HG03521 (cell line): ENCODE data around the gene LDB1.

Experiments
- ATAC-seq: cut with Tn5 transposase; IDR thresholded peaks from one replicate; pipeline ENCODE4 v1.9.1; 2021; ENCODE audit warnings: mild to moderate bottlenecking, moderate library complexity; ENCODE audit not compliant: unreplicated experiment

The LDB1 gene

DNA sequence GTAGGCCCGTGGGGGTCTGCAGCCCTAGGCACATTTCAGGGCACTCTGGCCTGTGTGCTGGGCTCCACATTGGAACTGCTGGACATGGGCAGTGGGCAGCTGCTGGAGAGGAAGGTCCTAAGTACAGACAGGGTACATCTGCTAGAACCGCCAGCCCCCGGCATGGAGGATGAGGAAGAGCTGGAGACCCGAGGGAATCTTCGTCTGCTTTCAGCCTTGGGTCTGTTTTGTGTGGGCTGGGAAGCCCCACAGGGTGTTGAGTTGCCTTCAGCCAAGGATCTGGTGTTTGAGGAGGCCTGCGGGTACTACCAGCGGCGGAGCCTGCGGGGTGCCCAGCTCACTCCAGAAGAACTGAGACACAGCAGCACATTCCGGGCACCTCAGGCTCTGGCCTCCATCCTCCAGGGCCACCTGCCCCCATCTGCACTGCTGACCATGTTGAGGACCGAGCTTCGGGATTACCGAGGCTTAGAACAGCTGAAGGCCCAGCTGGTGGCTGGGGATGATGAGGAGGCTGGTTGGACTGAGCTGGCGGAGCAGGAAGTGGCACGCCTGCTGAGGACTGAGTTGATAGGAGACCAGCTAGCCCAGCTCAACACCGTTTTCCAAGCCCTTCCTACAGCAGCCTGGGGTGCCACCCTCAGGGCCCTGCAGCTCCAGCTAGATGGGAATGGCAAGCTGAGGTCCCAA, 53.6 kb downstream of the LDB1 start:
- no peak for ATAC-seq

GRCh38 chr10:102065561-102066398, 54.4 kb downstream of the LDB1 start:
- peak; percentile 21 for ATAC-seq

- ATAC-seq: peak; percentile 89
Measured at GRCh38 chr10:102064868-102065560, 55.2 kb downstream of the LDB1 start, which contains the start of gene HPS6. HPS6 (plus strand) TSS chr10:102065349; CDS start chr10:102065475, 126 bp downstream.

GRCh38 chr10:102064503-102064867, 55.7 kb downstream of the LDB1 start:
- no peak for ATAC-seq

- no peak for ATAC-seq
Measured at GRCh38 chr10:102059987-102060386, 60.2 kb downstream of the LDB1 start.
